ENCODE results near the gene MAD1L1. TPM values are rescaled to one million over a fixed set of nuclear protein-coding genes. Genes with fewer than 3 reads are reported as not detected.
A peak's percentile ranks its signal among the peaks of the same experiment; 100 is the strongest.

Gene MAD1L1
- total and polyA plus RNA-seq, 2 of the 4 experiments (the other 2 are of a cell fraction) = 29.0 to 40.9 TPM

DNA sequence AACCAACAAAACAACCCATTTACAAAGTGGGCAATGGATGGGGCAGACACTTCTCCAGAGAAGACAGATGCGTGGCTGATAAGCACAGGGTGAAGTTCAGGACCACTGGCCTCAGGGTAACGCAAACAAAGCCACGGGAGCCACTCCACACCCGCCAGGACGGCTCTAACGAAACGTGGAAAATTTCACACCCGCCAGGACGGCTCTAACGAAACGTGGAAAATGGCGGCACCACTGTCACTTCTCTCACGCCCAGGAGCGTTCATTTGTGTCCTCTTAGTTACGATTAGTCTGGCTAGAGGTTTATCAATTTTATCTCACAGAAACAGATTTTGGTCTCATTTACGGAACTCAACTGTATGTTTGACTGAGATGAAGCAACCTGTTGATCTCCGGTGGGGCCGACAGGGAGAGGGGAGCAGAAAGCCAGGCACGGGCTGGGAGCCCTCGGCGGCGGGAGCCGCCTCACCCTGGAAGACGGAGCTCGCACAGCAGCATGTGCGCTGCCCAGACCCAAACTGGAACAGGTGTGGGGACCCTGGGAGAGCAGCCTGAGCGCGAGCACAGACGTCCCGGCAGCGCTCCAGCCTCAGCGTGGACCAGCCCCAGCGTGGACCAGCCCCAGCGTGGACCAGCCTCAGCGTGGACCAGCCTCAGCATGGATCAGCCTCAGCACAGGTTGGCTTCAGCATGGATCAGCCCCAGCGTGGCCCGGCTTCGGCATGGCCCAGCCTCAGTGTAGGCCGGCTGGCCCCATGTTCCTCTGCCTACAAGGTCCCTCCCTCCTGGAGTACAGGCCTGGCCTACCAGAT lies 243.5 kb downstream of the MAD1L1 start:
- Histone ChIP-seq H4K91ac (ENCODE audit: insufficient read depth, low read depth, low read length) (no peak overlapping the region), H3K14ac (replicated peaks; ENCODE audit: low read depth, low read length) (no peak overlapping the region), H3K23ac (ENCODE audit: low read depth, low read length) (no peak overlapping the region), H3K4me2 (ENCODE audit: low read depth, low read length) (no peak overlapping the region), H3K79me1 (ENCODE audit: low read depth in 1 of 2, low read length in 2 of 2) (0 out of 4 replicates have a peak, but pooled peaks cover 0 to 4% of the 10 kb centered on the region in 2 experiments), H4K5ac (ENCODE audit: low read depth, low read length) (no peak overlapping the region), H3K9me3 (ENCODE audit: control insufficient read depth, insufficient read depth, low read length) (no peaks in the 10 kb centered on the region), H2AFZ (replicated peaks; ENCODE audit: low read length, poor library complexity) (no peak overlapping the region), H3K4ac (ENCODE audit: low read depth, low read length) (no peak overlapping the region), H3K4me3 (ENCODE audit: insufficient read depth, low read depth, low read length) (no peak overlapping the region), H2BK20ac (ENCODE audit: low read depth, low read length) (no peak overlapping the region), H3K9ac (ENCODE audit: low read depth, low read length) (no peak overlapping the region), H2AK9ac (replicated peaks; ENCODE audit: low read depth, low read length, poor library complexity) (peak overlapping the region; percentile 5), H2AK5ac (ENCODE audit: low read depth, low read length) (no peak overlapping the region), H4K20me1 (ENCODE audit: insufficient read depth, low read length) (no peaks in the 10 kb centered on the region), H3K56ac (ENCODE audit: extremely low read depth, insufficient read depth, low read length) (no peak overlapping the region), H2BK5ac (ENCODE audit: low read depth, low read length, poor library complexity, severe bottlenecking) (no peak overlapping the region), H4K8ac (ENCODE audit: low read depth in 2 of 2, low read length in 2 of 2) (no peak overlapping the region), H3K18ac (ENCODE audit: low read depth, low read length) (no peak overlapping the region), H3K36me3 (ENCODE audit: control insufficient read depth, insufficient read depth, low read length) (no peaks in the 10 kb centered on the region; the same call in 1 of the 2 replicates), H3K9me1 (ENCODE audit: insufficient read depth, low read length) (no peaks in the 10 kb centered on the region; the same call in 1 of the 2 replicates), H3K4me1 (ENCODE audit: control insufficient read depth, insufficient read depth, low read length) (no peaks in the 10 kb centered on the region), H3K27ac (ENCODE audit: insufficient read depth, low read length) (no peak overlapping the region), H2BK120ac (ENCODE audit: low read depth, low read length) (no peak overlapping the region), H2BK15ac (ENCODE audit: low read depth, low read length) (no peak overlapping the region), H3K27me3 (ENCODE audit: control insufficient read depth, insufficient read depth, low read length) (no peaks in the 10 kb centered on the region)
- no TSS peak for BruUV-seq (replicated peaks)
- in situ Hi-C loops (cut with MboI; ENCODE audit: low sequenced_read_pairs) (no loop called here), dilution Hi-C loops (cut with HindIII; ENCODE audit: low sequenced_read_pairs, unreplicated experiment) (no loop called here), intact Hi-C loops (cut with micrococcal nuclease) (no loop called here)
- ATAC-seq (ENCODE audit: low read depth) = no peak
- TF ChIP-seq RFX5 (IDR thresholded peaks at IDR 0.05; ENCODE audit: low read depth, low read length) (no peak), CEBPB (IDR thresholded peaks at IDR 0.05; ENCODE audit: low read depth, low read length) (no peak), MAFK (IDR thresholded peaks at IDR 0.05; ENCODE audit: low read depth, low read length) (no peak), ELK1 (IDR thresholded peaks at IDR 0.05; ENCODE audit: borderline replicate concordance, low read depth, low read length) (no peak), NFE2L2 (IDR thresholded peaks at IDR 0.05; ENCODE audit: low read depth, low read length) (no peak)
- 93% methylated on average over 11 of the region's 39 CpGs; no CpG with 5 or more reads in 1 of the 2 experiments for WGBS, 2 experiments (ENCODE audit: extremely low coverage in 2 of 2, insufficient read length in 1 of 2)
- DNase-seq = no peak
- ChIA-PET POLR2A (ENCODE audit: unreplicated experiment) (no interaction called here), CTCF (no interaction called here)
